Fibroblast of skin of left biceps (primary cell): ENCODE measurements around the gene FAM89B.
"Not testable (repeated sequence)": the region's sequence is repeated elsewhere in the genome, so short reads cannot be mapped to it uniquely, and the experiment has no call there.

Experiments used
- DNase-seq, 2 experiments: peaks; one replicate each; pipeline ENCODE4 v3.0.0-alpha.2; 2013; ENCODE audit warnings: low read depth in 2 of 2

Gene FAM89B

DNA sequence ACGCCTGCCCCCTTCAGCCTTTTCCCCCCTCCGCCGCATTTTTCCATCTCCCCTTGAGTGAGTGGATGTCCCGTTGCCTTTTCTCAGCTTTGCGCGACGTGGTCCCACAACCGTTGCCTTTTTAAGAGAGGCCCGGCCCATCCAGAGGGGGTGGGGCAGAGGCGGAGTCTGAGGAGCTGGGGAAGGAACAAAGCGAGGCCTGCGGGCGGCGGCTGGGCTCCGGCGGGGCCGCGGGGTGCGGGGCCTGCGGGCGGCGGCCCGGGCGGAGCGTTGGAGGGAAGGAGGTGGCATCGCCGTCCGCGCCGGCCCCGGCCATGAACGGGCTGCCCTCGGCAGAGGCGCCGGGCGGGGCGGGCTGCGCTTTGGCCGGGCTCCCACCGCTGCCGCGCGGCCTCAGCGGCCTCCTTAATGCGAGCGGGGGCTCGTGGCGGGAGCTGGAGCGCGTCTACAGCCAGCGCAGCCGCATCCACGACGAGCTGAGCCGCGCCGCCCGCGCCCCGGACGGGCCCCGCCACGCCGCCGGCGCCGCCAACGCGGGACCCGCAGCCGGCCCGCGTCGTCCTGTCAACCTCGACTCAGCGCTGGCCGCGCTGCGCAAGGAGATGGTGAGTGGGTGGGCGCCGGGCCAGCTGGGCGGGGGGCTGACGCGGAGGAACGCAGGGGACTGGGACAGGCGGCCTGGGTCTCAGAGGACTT is at the start of gene FAM89B:
FAM89B (plus strand) TSS at position 183 of the 696 bp plus-strand sequence; CDS start at position 315, 132 bp downstream.
- peak; percentile 62 to 64 for DNase-seq

- not testable (repeated sequence) for DNase-seq
Measured at GRCh38 chr11:65522718-65523630, 49.4 kb upstream of the FAM89B start.

DNA sequence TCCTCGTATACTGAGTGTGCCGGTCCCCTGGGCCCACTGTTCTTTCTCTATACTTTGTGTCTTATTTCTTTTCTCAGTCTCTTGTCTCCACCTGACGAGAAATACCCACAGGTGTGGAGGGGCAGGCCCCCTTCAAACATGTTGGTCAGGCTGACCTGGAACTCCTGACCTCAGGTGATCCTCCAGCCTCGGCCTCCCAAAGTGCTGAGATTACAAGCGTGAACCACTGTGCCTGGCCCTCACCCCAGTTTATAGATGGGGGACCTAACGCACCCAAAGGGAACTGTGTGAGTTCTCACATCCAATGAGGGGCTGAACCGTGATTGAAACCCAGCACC is 48.7 kb upstream of the FAM89B start:
- DNase-seq = not testable (repeated sequence)

DNA sequence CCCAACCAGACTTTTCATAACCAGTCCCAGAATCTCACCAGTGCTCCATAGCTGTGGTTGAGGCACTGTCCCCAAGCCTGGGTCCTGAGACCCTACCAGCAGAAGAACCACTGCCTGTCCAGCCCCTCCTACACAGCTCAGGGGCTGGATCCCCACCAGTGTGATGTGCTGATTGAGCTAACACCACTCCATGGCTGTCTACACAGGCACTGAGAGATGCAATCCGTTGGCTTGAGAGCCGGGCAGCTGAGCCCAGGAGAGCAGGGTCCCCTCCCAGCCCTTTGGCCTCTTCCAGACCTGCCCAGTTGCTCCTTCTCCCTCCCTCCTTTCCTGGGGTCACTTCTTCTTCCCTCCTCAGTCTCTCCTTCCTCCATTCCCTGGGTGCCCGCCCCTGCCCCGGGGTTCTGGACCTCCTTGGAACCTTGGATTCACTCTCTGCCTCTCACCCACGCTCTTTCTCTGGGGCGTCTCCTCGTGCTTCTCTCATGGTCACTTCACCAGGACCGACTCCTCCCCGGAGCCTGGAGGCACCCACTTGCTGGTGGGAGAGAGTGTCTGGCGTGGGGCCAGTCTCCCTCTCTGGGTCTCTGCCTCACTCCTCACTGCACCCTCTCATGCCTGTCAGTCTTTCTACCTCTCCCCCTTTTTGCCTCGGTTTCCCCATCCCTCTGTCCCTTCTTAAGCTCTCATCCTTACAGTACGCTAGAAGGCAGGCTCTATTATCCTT is 48.2 kb upstream of the FAM89B start:
- no peak for DNase-seq

DNA sequence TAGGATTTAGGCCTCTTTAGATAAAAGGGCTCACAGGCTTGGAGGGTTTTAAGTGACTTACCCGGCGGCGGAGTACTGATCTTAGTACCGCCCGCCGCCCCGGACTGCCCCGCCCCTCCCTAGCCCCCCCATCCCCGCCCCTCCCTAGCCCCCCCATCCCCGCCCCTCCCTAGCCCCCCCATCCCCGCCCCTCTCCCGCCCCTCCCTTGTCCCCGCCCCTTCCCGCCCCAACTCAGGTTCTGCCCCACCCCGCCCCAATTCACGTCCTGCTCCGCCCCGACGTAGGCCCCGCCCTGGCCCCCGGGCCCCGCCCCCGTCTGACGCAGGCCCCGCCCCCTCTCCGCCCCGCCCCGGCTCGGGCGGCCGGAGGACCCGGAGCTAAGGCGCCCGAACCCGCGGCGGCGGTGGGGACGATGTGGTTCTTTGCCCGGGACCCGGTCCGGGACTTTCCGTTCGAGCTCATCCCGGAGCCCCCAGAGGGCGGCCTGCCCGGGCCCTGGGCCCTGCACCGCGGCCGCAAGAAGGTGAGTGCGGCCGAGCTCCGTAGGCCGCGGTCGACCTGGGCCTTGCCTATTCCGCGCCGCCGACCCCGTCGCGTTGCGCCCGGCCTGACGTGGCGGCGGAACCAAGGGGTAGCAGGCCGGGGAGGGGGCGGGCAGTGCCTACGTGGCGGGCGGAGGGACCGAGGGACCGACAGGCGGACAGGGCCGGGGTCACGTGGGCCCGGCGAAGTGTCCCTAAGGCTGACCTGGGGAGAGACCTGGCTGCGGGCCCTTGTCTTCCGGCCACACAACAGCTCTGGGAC is 47.4 kb upstream of the FAM89B start, which contains the start of gene SCYL1:
SCYL1 (plus strand) TSS at position 343 of the 805 bp plus-strand sequence; CDS start at position 414, 71 bp downstream.
- DNase-seq = peak; percentile 51 to 53

DNA sequence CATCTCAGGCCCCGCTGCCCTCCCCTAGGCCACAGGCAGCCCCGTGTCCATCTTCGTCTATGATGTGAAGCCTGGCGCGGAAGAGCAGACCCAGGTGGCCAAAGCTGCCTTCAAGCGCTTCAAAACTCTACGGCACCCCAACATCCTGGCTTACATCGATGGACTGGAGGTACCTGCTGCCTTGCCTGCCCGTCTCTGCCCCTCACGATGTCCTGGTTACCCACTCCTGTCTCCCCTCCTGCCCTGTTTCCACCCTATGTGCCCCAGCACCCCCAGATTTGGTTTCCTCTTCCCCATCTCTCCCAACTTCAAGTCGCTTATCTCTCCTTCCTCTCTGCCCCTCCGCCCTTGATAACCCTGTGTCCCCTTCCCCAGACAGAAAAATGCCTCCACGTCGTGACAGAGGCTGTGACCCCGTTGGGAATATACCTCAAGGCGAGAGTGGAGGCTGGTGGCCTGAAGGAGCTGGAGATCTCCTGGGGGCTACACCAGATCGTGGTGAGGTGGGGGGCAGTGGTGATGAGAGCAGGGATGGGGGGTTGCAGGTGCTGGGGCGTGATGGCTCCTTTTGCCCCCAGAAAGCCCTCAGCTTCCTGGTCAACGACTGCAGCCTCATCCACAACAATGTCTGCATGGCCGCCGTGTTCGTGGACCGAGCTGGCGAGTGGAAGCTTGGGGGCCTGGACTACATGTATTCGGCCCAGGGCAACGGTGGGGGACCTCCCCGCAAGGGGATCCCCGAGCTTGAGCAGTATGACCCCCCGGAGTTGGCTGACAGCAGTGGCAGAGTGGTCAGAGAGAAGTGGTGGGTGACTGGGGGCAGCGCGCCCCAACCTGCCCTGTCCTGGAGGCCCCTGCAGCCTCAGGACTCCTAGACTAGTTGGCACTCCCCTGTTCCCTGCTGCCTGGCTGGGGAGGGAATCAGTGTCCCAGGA is 46.5 kb upstream of the FAM89B start:
- no peak for DNase-seq

GRCh38 chr11:65526744-65527143 is 45.6 kb upstream of the FAM89B start:
- no peak for DNase-seq

DNA sequence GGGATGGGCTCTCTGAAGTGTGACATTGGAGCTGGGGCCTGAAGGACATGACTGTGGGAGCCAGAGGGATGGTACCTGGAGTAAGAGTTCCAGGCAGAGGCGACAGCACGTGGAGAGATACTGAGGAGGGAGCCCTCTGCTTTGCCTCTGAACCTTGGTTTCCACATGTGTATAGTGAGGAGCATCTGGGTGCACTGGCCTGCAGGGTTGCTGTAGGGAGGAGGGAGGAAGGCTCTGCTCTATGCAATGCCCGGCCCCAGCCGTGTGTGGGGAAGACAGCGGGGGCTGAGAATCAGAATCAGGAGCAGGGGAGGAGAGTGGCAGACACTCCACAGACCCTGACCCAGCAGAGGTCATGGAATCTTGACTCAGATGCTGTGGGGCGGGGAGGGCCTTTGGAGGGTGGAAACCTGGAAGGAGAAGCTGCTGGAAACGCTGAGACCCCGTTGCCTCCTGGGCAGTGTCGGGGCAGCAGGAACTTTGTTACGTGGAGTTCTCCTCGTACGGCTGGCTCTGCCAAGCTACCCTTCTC is 43.5 kb upstream of the FAM89B start:
- DNase-seq = no peak

- no peak for DNase-seq
Measured at GRCh38 chr11:65529475-65530156, 42.7 kb upstream of the FAM89B start.

- no peak for DNase-seq
Measured at GRCh38 chr11:65530157-65530496, 42.2 kb upstream of the FAM89B start.

DNA sequence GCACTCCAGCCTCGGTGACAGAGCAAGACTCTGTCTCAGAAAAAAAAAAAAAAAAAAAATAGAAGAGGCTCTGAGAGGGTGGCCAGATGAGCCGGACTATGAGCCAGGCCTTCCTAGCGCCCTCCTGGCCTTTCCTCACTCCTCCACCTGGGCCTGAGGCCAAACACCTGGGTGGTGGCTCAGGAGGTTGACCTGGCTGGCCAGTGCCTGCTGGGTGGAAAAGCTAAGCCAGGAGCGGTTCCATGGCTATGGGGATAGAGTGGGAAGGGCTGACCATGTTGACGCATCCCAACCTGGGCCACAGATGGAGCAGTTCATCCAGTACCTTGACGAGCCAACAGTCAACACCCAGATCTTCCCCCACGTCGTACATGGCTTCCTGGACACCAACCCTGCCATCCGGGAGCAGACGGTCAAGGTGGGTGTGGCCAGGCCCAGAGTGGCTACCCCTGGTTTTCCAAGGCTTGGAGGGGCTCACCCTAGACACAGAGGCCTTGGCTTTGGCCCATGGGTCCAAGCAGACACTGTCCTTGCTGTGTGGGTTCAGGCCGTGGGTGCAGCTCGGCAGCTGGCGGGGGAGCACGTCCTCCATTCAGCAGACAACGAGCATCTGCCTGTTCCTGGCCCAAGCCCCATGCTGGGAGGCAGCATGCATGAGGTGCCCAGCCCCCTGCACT is 39.8 kb upstream of the FAM89B start:
- DNase-seq = no peak

- no peak for DNase-seq
Measured at GRCh38 chr11:65535102-65535501, 37.2 kb upstream of the FAM89B start.

DNA sequence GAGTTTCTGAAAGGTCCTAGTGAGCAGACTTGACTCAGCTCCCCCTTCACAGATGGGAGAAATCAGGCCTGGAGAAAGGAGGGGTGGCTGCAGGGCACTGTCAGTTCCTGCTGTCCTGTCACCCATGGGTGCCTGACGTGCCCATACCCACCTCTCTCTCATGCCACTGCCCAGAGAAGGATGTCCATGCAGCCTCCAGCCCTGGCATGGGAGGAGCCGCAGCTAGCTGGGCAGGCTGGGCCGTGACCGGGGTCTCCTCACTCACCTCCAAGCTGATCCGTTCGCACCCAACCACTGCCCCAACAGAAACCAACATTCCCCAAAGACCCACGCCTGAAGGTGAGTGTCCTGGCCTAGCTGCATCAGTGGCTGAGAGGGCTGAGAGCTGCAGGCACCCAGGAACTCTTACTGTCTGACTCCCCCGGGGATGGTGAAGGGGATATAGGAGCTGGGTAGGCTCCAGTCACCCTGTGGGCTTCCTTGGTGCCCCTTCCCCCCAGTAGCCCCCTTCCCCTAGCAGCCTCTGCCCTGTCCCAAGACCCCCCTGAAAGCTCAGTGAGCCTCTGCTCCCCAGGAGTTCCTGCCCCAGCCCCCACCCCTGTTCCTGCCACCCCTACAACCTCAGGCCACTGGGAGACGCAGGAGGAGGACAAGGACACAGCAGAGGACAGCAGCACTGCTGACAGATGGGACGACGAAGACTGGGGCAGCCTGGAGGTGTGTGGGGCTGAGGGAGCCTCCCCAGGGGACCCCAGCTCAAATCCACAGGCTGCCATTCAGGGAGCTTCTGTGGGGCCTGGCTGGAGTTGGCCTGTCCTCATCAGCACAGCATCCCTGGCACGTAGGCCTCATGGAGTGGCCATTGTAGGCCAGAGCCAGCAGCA is 35.7 kb upstream of the FAM89B start:
- DNase-seq = no peak

- no peak for DNase-seq
Measured at GRCh38 chr11:65537296-65537597, 35.1 kb upstream of the FAM89B start.

DNA sequence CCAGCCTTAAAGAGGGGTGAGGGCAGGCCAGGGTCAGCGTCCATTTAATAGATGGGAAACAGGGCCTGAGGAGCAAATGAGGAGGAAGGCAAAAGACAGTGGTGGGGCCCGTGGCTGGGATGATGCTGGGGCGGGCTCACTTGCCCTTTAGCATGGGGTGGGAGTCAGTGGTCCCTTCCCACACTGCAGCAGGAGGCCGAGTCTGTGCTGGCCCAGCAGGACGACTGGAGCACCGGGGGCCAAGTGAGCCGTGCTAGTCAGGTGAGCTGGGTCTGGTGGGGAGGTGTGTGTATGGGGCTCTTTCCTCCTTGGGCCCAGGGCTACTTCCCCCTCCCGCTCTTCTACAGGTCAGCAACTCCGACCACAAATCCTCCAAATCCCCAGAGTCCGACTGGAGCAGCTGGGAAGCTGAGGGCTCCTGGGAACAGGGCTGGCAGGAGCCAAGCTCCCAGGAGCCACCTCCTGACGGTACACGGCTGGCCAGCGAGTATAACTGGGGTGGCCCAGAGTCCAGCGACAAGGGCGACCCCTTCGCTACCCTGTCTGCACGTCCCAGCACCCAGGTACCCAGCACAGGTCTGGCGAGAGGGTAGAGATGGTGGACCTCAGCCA is 34.6 kb upstream of the FAM89B start:
- DNase-seq = no peak

DNA sequence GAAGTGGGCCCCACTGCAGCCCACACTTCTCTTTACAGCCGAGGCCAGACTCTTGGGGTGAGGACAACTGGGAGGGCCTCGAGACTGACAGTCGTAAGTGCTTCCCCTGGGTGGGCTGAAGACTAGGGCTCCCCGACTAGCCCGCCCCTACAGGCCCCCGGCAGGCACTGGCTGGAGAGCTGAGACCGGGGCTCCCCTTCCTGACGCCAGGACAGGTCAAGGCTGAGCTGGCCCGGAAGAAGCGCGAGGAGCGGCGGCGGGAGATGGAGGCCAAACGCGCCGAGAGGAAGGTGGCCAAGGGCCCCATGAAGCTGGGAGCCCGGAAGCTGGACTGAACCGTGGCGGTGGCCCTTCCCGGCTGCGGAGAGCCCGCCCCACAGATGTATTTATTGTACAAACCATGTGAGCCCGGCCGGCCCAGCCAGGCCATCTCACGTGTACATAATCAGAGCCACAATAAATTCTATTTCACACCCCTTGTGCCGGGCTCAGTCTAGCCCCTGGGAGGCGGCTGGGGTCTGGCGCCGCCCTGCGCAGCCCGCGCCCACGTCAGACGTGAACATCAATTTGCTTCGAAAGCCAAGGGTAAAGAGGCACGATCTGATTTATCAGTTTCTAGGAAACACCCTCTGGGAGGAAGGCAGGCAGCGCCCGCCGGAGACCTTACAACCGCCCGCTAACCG is 34.0 kb upstream of the FAM89B start:
- no peak for DNase-seq
